HUES6 (cell line): ENCODE results near the gene ARMH4.
"Not testable (repeated sequence)": the region's sequence is repeated elsewhere in the genome, so short reads cannot be mapped to it uniquely, and the experiment has no call there.

Experiments
- H3K27ac ChIP-seq: 2 replicates; pipeline ENCODE4 v1.7.0; 2013; ENCODE audit warnings: low read depth, mild to moderate bottlenecking, low read length, inconsistent platforms
- H3K27me3 ChIP-seq: 2 replicates; pipeline ENCODE4 v1.6.1; 2013; ENCODE audit warnings: low read length; ENCODE audit not compliant: control insufficient read depth, insufficient read depth
- H3K36me3 ChIP-seq: 2 replicates; pipeline ENCODE4 v1.6.1; 2013; ENCODE audit warnings: low read length; ENCODE audit not compliant: control insufficient read depth, insufficient read depth
- H3K4me1 ChIP-seq: 2 replicates; pipeline ENCODE4 v1.6.1; 2013; ENCODE audit warnings: low read length; ENCODE audit not compliant: control insufficient read depth, insufficient read depth
- H3K4me3 ChIP-seq: 2 replicates; pipeline ENCODE4 v1.5.1; 2013; ENCODE audit warnings: low read depth, low read length
- H3K9ac ChIP-seq: one replicate; pipeline ENCODE4 v1.6.1; 2013; ENCODE audit warnings: mild to moderate bottlenecking, low read length
- H3K9me3 ChIP-seq: 2 replicates; pipeline ENCODE4 v1.6.1; 2013; ENCODE audit warnings: low read depth, low read length; ENCODE audit not compliant: control insufficient read depth, insufficient read depth

Gene ARMH4

GRCh38 chr14:58143106-58143505 lies 8.9 kb downstream of the ARMH4 start:
- Histone ChIP-seq H3K9me3 (0 out of 2 replicates have a peak, but pooled peaks cover 3% of the 10 kb centered on the region), H3K36me3 (no peaks in the 10 kb centered on the region), H3K4me1 (no peaks in the 10 kb centered on the region; the same call in 1 of the 2 replicates), H3K27me3 (no peaks in the 10 kb centered on the region), H3K4me3 (no peak overlapping the region), H3K27ac (no peak overlapping the region), H3K9ac (no peak overlapping the region)

- Histone ChIP-seq H3K9me3 (0 out of 2 replicates have a peak, but pooled peaks cover 3% of the 10 kb centered on the region), H3K9ac (no peak overlapping the region), H3K4me3 (no peak overlapping the region), H3K36me3 (no peaks in the 10 kb centered on the region), H3K27me3 (no peaks in the 10 kb centered on the region), H3K27ac (no peak overlapping the region), H3K4me1 (no peaks in the 10 kb centered on the region; the same call in 1 of the 2 replicates)
Measured at GRCh38 chr14:58141893-58142292, 10.1 kb downstream of the ARMH4 start.

- no peak overlapping the region for H3K9ac ChIP-seq
- H3K4me1 ChIP-seq, result no peaks in the 10 kb centered on the region; the same call in 1 of the 2 replicates
- 0 out of 2 replicates have a peak, but pooled peaks cover 3% of the 10 kb centered on the region for H3K9me3 ChIP-seq
- no peaks in the 10 kb centered on the region for H3K27me3 ChIP-seq
- H3K36me3 ChIP-seq, result no peaks in the 10 kb centered on the region
- H3K4me3 ChIP-seq, result no peak overlapping the region
- no peak overlapping the region for H3K27ac ChIP-seq
Measured at GRCh38 chr14:58138714-58139482, 13.1 kb downstream of the ARMH4 start.

- Histone ChIP-seq H3K27me3 (no peaks in the 10 kb centered on the region), H3K9ac (no peak overlapping the region), H3K36me3 (no peaks in the 10 kb centered on the region), H3K9me3 (0 out of 2 replicates have a peak, but pooled peaks cover 3% of the 10 kb centered on the region), H3K4me1 (no peaks in the 10 kb centered on the region; the same call in 1 of the 2 replicates), H3K4me3 (no peak overlapping the region), H3K27ac (no peak overlapping the region)
Measured at GRCh38 chr14:58138031-58138713, 13.8 kb downstream of the ARMH4 start.

- Histone ChIP-seq H3K27me3 (no peaks in the 10 kb centered on the region), H3K4me3 (no peak overlapping the region), H3K9ac (no peak overlapping the region), H3K4me1 (no peaks in the 10 kb centered on the region; the same call in 1 of the 2 replicates), H3K27ac (no peak overlapping the region), H3K36me3 (no peaks in the 10 kb centered on the region), H3K9me3 (no peaks in the 10 kb centered on the region)
Measured at GRCh38 chr14:58133739-58134138, 18.3 kb downstream of the ARMH4 start.

GRCh38 chr14:58131386-58131785 lies 20.6 kb downstream of the ARMH4 start:
- Histone ChIP-seq H3K27ac (no peak overlapping the region), H3K36me3 (no peaks in the 10 kb centered on the region), H3K9ac (no peak overlapping the region), H3K4me1 (no peaks in the 10 kb centered on the region), H3K27me3 (no peaks in the 10 kb centered on the region), H3K9me3 (peaks cover under 1% of the 10 kb centered on the region; the same call in 1 of the 2 replicates), H3K4me3 (no peak overlapping the region)

GRCh38 chr14:58130116-58130782 lies 21.8 kb downstream of the ARMH4 start:
- no peaks in the 10 kb centered on the region for H3K4me1 ChIP-seq
- no peaks in the 10 kb centered on the region for H3K36me3 ChIP-seq

GRCh38 chr14:58129208-58129607 lies 22.8 kb downstream of the ARMH4 start:
- H3K27me3 ChIP-seq, result no peaks in the 10 kb centered on the region
- H3K9ac ChIP-seq, result no peak overlapping the region
- no peak overlapping the region for H3K4me3 ChIP-seq
- H3K27ac ChIP-seq, result no peak overlapping the region
- H3K9me3 ChIP-seq, result peaks cover 13% of the 10 kb centered on the region
- no peaks in the 10 kb centered on the region for H3K4me1 ChIP-seq
- no peaks in the 10 kb centered on the region for H3K36me3 ChIP-seq

More at GRCh38 chr14:58130116-58130782, 21.8 kb downstream of the ARMH4 start:
- Histone ChIP-seq H3K9ac (no peak overlapping the region), H3K9me3 (peaks cover 11% of the 10 kb centered on the region), H3K4me3 (no peak overlapping the region), H3K27ac (no peak overlapping the region), H3K27me3 (no peaks in the 10 kb centered on the region)

- Histone ChIP-seq H3K27ac (no peak overlapping the region), H3K9ac (no peak overlapping the region)
Measured at GRCh38 chr14:58128416-58128815, 23.6 kb downstream of the ARMH4 start.

GRCh38 chr14:58122546-58122945 lies 29.5 kb downstream of the ARMH4 start:
- H3K9me3 ChIP-seq, result peaks cover 13% of the 10 kb centered on the region
- H3K9ac ChIP-seq, H3K36me3 ChIP-seq, H3K27me3 ChIP-seq, H3K4me1 ChIP-seq, H3K27ac ChIP-seq, H3K4me3 ChIP-seq: not testable (repeated sequence)

More at GRCh38 chr14:58128416-58128815, 23.6 kb downstream of the ARMH4 start:
- H3K4me1 ChIP-seq, result no peaks in the 10 kb centered on the region
- no peaks in the 10 kb centered on the region for H3K36me3 ChIP-seq
- peaks cover 13% of the 10 kb centered on the region for H3K9me3 ChIP-seq
- no peak overlapping the region for H3K4me3 ChIP-seq
- H3K27me3 ChIP-seq, result no peaks in the 10 kb centered on the region
